ENCODE measurements around the gene DIPK1C.

The DIPK1C gene

DNA sequence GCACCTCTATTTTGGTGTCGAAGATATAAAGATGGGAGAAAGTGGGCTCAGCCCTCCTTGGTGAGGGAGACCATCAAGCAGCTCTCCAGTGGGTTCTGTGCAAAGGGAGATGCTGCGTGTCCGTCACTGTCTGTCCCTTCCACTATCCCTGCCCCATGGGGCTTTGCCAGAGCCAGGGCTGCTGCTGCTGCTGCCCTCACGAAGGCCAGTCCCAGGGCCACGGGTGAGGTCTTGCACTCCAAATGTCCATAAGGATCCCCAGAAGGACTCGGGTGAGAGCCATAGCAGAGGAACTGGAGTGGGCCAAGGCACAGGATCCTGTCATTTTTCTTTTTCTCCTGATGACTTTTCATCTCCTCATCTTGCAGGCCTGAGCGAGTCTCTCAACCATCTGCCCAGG lies 3.7 kb upstream of the DIPK1C start:
- no peaks in the 10 kb centered on the region for H3K4me1 ChIP-seq (ENCODE audit: insufficient read depth, low read length, poor library complexity, severe bottlenecking)
- no peaks in the 10 kb centered on the region for H3K9me3 ChIP-seq (ENCODE audit: insufficient read depth, low read depth, low read length)
- no peaks in the 10 kb centered on the region for H3K27me3 ChIP-seq (ENCODE audit: insufficient read depth, low read length, poor library complexity, severe bottlenecking)
- H3K9me2 ChIP-seq (replicated peaks; ENCODE audit: low read depth, low read length) = no peaks in the 10 kb centered on the region
- no peak overlapping the region for H3K4me3 ChIP-seq (ENCODE audit: low read length, poor library complexity, severe bottlenecking)
- no peaks in the 10 kb centered on the region for H3K36me3 ChIP-seq (ENCODE audit: insufficient read depth, low read length)
- H2AFZ ChIP-seq (ENCODE audit: low read length) = no peak overlapping the region
- H3K4me2 ChIP-seq (ENCODE audit: low read depth, low read length, poor library complexity, severe bottlenecking) = no peak overlapping the region
- no peaks in the 10 kb centered on the region for H3K79me2 ChIP-seq (ENCODE audit: insufficient read depth, low read length)
- no peaks in the 10 kb centered on the region for H3F3A ChIP-seq (ENCODE audit: low read depth)
- no peaks in the 10 kb centered on the region for H4K20me1 ChIP-seq (ENCODE audit: insufficient read depth, low read length, poor library complexity, severe bottlenecking)
- TF ChIP-seq EZH2phosphoT487 (IDR thresholded peaks at IDR 0.05; ENCODE audit: borderline replicate concordance) = no peak
- TF ChIP-seq, protein P1, sequence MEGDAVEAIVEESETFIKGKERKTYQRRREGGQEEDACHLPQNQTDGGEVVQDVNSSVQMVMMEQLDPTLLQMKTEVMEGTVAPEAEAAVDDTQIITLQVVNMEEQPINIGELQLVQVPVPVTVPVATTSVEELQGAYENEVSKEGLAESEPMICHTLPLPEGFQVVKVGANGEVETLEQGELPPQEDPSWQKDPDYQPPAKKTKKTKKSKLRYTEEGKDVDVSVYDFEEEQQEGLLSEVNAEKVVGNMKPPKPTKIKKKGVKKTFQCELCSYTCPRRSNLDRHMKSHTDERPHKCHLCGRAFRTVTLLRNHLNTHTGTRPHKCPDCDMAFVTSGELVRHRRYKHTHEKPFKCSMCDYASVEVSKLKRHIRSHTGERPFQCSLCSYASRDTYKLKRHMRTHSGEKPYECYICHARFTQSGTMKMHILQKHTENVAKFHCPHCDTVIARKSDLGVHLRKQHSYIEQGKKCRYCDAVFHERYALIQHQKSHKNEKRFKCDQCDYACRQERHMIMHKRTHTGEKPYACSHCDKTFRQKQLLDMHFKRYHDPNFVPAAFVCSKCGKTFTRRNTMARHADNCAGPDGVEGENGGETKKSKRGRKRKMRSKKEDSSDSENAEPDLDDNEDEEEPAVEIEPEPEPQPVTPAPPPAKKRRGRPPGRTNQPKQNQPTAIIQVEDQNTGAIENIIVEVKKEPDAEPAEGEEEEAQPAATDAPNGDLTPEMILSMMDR (conservative IDR thresholded peaks at IDR 0.05; ENCODE audit: low read length) = no peak
- H3K9ac ChIP-seq (ENCODE audit: low read depth, low read length, poor library complexity, severe bottlenecking) = no peak overlapping the region

DNA sequence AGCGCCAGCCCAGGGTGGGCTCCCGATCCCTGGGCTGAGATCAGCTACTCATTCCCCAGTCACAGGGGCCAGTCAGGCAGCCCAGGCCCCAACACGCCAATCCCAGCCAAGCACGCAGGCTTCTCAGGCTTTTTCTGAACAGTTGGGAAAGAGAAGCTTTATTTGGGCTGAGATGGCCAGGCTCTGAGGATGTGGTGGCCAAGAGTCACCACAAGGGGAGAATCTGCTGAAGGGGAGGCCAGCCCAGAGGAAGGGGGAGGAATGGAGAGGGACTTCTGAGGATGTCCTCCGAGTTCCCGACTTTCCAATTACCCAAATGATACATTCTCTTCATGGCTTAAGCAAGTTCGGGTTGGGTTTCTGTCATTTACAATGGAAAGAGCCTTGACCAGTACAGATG lies 2.8 kb upstream of the DIPK1C start:
- no peaks in the 10 kb centered on the region for H3K9me2 ChIP-seq (replicated peaks; ENCODE audit: low read depth, low read length)
- H4K20me1 ChIP-seq (ENCODE audit: insufficient read depth, low read length, poor library complexity, severe bottlenecking) = no peaks in the 10 kb centered on the region
- TF ChIP-seq EZH2phosphoT487 (IDR thresholded peaks at IDR 0.05; ENCODE audit: borderline replicate concordance) = no peak
- TF ChIP-seq, protein P1 (conservative IDR thresholded peaks at IDR 0.05; ENCODE audit: low read length) = peak; percentile 26
- H3K9me3 ChIP-seq (ENCODE audit: insufficient read depth, low read depth, low read length) = no peaks in the 10 kb centered on the region
- no peaks in the 10 kb centered on the region for H3F3A ChIP-seq (ENCODE audit: low read depth)
- no peak overlapping the region for H2AFZ ChIP-seq (ENCODE audit: low read length)
- H3K4me3 ChIP-seq (ENCODE audit: low read length, poor library complexity, severe bottlenecking) = no peak overlapping the region
- no peaks in the 10 kb centered on the region for H3K4me1 ChIP-seq (ENCODE audit: insufficient read depth, low read length, poor library complexity, severe bottlenecking)
- no peaks in the 10 kb centered on the region for H3K36me3 ChIP-seq (ENCODE audit: insufficient read depth, low read length)
- no peak overlapping the region for H3K4me2 ChIP-seq (ENCODE audit: low read depth, low read length, poor library complexity, severe bottlenecking)
- H3K27me3 ChIP-seq (ENCODE audit: insufficient read depth, low read length, poor library complexity, severe bottlenecking) = no peaks in the 10 kb centered on the region
- no peaks in the 10 kb centered on the region for H3K79me2 ChIP-seq (ENCODE audit: insufficient read depth, low read length)
- no peak overlapping the region for H3K9ac ChIP-seq (ENCODE audit: low read depth, low read length, poor library complexity, severe bottlenecking)

DNA sequence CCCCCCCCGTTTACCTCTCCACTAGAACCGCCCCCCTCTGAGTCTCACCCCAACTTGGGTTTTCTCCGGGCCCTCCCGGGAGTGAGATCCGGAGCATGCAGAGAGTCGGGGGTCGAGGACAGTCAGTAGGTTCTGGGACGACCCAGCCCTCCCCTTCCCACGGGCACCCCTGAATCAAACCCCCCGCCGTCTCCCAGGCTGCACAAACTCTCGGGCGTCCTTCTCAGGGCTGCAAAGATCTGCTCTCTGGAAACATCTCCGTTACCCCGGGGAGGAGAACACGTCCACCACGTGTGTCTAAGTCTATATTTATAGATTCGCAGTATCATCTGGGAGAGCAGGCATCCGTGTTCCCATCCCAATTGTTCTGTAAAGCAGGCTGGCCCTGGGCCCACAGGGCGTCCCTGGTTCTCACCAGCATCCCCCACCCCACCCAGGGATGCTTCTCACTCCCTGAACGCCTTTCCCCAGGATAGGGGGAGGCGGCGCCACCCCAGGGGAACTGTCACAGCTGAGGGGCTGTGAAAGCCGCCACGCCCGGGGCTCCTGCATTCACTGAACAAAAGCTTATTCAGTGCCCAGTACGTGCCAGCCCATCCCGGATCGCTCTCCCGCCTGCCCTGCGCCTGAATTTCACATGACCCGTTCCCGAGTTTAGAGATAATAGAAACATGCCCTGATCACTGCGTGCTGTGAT lies 765 bp upstream of the DIPK1C start:
- Histone ChIP-seq H3K9me3 (ENCODE audit: insufficient read depth, low read depth, low read length) (no peaks in the 10 kb centered on the region), H2AFZ (ENCODE audit: low read length) (no peak overlapping the region), H3K36me3 (ENCODE audit: insufficient read depth, low read length) (no peaks in the 10 kb centered on the region), H3K4me1 (ENCODE audit: insufficient read depth, low read length, poor library complexity, severe bottlenecking) (no peaks in the 10 kb centered on the region), H3K9me2 (replicated peaks; ENCODE audit: low read depth, low read length) (no peaks in the 10 kb centered on the region), H3F3A (ENCODE audit: low read depth) (no peaks in the 10 kb centered on the region), H3K4me3 (ENCODE audit: low read length, poor library complexity, severe bottlenecking) (no peak overlapping the region), H3K4me2 (ENCODE audit: low read depth, low read length, poor library complexity, severe bottlenecking) (no peak overlapping the region), H3K79me2 (ENCODE audit: insufficient read depth, low read length) (no peaks in the 10 kb centered on the region), H4K20me1 (ENCODE audit: insufficient read depth, low read length, poor library complexity, severe bottlenecking) (no peaks in the 10 kb centered on the region), H3K9ac (ENCODE audit: low read depth, low read length, poor library complexity, severe bottlenecking) (no peak overlapping the region), H3K27me3 (ENCODE audit: insufficient read depth, low read length, poor library complexity, severe bottlenecking) (no peaks in the 10 kb centered on the region)
- TF ChIP-seq, protein P1 (conservative IDR thresholded peaks at IDR 0.05; ENCODE audit: low read length) = no peak
- no peak for TF ChIP-seq EZH2phosphoT487 (IDR thresholded peaks at IDR 0.05; ENCODE audit: borderline replicate concordance)
